ENCODE data around the gene SUV39H1.

GRCh38 chrX:48736303-48736702 lies 39.8 kb downstream of the SUV39H1 start:
- no peak for TF ChIP-seq CTCF (IDR thresholded peaks at IDR 0.05 in 2 of 3, conservative IDR thresholded peaks at IDR 0.05 in 1 of 3; ENCODE audit: insufficient read depth in 2 of 3, low read depth in 1 of 3, low read length in 3 of 3)
- no peak for TF ChIP-seq ZFP30 (CRISPR knock-in tag; IDR thresholded peaks at IDR 0.05; ENCODE audit: borderline replicate concordance)
- no peak for TF ChIP-seq POLR2A (conservative IDR thresholded peaks at IDR 0.05)
- no peak for TF ChIP-seq ZBTB49 (CRISPR knock-in tag; IDR thresholded peaks at IDR 0.05; ENCODE audit: borderline replicate concordance)
- TF ChIP-seq MAX (CRISPR knock-in tag; IDR thresholded peaks at IDR 0.05), result no peak
- no peak for TF ChIP-seq CEBPG (CRISPR knock-in tag; IDR thresholded peaks at IDR 0.05)
- no peak for TF ChIP-seq CEBPG (tag; conservative IDR thresholded peaks at IDR 0.05 in 1 of 2, IDR thresholded peaks at IDR 0.05 in 1 of 2)
- no peak for TF ChIP-seq NBN (IDR thresholded peaks at IDR 0.05; ENCODE audit: low read depth)
- no peak for TF ChIP-seq RAD21 (CRISPR knock-in tag; conservative IDR thresholded peaks at IDR 0.05 in 1 of 2, IDR thresholded peaks at IDR 0.05 in 1 of 2)
- no peak for TF ChIP-seq POLR2AphosphoS2 (IDR thresholded peaks at IDR 0.05; ENCODE audit: low read length)
- no peak for TF ChIP-seq ELF1 (tag; IDR thresholded peaks at IDR 0.05)
- TF ChIP-seq FOXO4 (CRISPR knock-in tag; IDR thresholded peaks at IDR 0.05), result no peak
- no peak for TF ChIP-seq CREM (IDR thresholded peaks at IDR 0.05; ENCODE audit: low read depth)

Measured in K562 (cell line).